Thoracic aorta endothelial cell (primary cell): ENCODE results near the gene GATA2. TPM values are rescaled to one million over a fixed set of nuclear protein-coding genes. Genes with fewer than 3 reads are reported as not detected.

Experiments used
- total RNA-seq: library from RNA; depleted of rRNA; stranded (reverse); fragments of >200 nt; gene quantifications from 2 replicates; pipeline ENCODE4 v1.2.3, GENCODE V29; 2012

Gene GATA2
- 24.5 and 38.3 TPM in 2 replicates for total RNA-seq

DNA sequence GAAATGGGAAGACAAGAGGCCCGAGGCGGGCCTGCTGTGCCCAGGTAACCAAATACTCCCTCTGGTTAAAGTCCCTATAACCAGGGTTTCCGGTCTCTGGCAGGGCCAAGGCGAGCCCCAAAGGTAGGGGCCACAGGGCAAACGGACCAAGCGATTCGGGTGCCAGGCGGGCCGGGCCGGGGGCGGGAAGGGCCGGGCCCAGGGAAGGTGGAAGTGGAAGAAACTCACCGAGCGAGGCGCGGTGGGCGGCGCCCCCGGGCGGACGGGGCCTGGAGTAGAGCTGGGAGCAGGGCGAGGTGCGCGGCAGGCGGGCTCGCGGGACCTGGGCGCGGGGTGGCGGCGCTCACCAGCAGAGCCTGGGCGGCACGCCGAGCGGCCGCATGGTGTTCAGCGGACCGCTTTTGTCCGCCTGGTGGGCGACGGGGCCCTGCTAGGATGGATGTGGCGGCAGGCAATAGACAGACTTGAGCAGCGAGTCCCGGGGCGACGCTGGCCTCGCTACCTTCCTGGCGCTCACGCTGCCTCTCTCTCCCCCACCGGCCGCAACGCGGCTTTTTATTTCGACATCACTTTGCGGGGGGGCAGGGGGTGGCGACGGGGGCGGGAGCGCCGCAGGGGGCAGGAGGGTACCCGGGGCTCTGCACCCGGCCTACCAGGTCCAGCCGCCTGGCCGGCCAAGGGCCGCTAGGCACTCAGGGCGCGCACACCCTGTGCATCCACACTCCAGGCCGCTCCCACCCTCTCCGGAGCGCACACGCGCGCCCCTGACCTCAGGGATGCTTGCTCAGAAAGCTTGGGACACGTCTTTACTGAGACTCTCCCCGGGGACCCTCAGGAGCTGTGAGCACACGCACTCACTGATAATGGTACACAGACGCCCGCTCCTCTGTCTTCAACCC, at the start of gene GATA2:
Gene GATA2 (minus strand): TSS at position 531 of the 899 bp plus-strand sequence. CDS start 6,170 bp downstream, outside the sequence.

DNA sequence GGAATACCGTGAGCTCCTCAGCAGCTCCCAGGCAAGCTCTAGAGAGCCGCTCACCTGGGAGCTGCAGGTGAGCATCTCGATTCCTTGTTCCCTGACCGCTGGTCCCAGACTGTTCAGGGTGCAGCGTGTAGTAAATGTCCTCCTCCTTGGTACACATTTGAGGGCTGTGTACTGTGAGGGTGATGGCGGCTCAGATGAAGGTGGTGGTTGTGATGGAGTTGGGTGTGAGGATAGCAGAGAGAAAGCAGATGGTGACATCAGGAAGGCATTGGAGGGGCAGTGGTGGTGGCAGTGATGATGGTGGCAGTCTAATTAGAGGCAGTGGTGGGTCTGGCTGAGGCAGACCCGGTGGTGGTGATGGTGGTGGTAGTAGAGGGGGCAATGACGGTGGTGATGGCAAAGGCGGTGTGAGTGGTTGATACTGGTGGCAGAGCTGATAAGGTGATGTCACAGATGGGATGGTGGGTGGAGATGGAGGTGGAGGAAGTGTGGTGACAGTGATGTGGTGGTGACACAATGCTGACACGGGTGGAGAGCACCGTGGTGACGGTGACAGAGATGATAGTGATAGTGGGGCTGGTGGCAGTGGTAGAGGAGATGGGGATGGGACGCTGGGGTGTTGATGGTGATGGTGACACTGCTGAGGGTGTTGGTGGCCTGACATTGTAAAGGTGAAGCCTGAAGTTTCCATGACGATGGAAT, 26.0 kb downstream of the GATA2 start, which contains the start of gene DNAJB8:
Gene DNAJB8 (minus strand): TSS at position 51 of the 702 bp plus-strand sequence. CDS start 3,645 bp downstream, outside the sequence.

Other genes starting within 250 kb of the GATA2 start
- gene DNAJB8, start 26.3 kb downstream of the GATA2 start, total RNA-seq: not detected in 2 replicates
- gene RPN1, start 157.6 kb upstream of the GATA2 start, total RNA-seq: 426 and 447 TPM in 2 replicates
- gene RAB7A, start 233.0 kb upstream of the GATA2 start, total RNA-seq: 131 and 139 TPM in 2 replicates